Epithelial cell of prostate (primary cell): ENCODE results near the gene HIC1.
"Not testable (repeated sequence)": the region's sequence is repeated elsewhere in the genome, so short reads cannot be mapped to it uniquely, and the experiment has no call there.

Experiments
- DNase-seq: peaks from one replicate; pipeline ENCODE4 v3.0.0-alpha.2; 2011; ENCODE audit warnings: low read depth, low spot score
- H3K27ac ChIP-seq: fragments of 450-650 bp; 2 replicates; pipeline ENCODE4 v1.5.1; 2017; ENCODE audit warnings: mild to moderate bottlenecking

Gene HIC1

GRCh38 chr17:2054512-2055291 is at the start of gene HIC1:
HIC1 (plus strand) TSS chr17:2055103; CDS start chr17:2056691, 1,588 bp downstream.
- no peak within 1 kb of the TSS for H3K27ac ChIP-seq
- DNase-seq, result no peak

- no peak overlapping the region for H3K27ac ChIP-seq
- no peak for DNase-seq
Observed at GRCh38 chr17:2008332-2009126, 46.4 kb upstream of the HIC1 start.

GRCh38 chr17:2009737-2010136 is 45.2 kb upstream of the HIC1 start:
- DNase-seq, result no peak
- no peak overlapping the region for H3K27ac ChIP-seq

GRCh38 chr17:2011411-2012371 is 43.2 kb upstream of the HIC1 start:
- H3K27ac ChIP-seq, result no peak overlapping the region
- DNase-seq, result no peak

GRCh38 chr17:2012499-2012898 is 42.4 kb upstream of the HIC1 start:
- H3K27ac ChIP-seq, result no peak overlapping the region
- no peak for DNase-seq

DNA sequence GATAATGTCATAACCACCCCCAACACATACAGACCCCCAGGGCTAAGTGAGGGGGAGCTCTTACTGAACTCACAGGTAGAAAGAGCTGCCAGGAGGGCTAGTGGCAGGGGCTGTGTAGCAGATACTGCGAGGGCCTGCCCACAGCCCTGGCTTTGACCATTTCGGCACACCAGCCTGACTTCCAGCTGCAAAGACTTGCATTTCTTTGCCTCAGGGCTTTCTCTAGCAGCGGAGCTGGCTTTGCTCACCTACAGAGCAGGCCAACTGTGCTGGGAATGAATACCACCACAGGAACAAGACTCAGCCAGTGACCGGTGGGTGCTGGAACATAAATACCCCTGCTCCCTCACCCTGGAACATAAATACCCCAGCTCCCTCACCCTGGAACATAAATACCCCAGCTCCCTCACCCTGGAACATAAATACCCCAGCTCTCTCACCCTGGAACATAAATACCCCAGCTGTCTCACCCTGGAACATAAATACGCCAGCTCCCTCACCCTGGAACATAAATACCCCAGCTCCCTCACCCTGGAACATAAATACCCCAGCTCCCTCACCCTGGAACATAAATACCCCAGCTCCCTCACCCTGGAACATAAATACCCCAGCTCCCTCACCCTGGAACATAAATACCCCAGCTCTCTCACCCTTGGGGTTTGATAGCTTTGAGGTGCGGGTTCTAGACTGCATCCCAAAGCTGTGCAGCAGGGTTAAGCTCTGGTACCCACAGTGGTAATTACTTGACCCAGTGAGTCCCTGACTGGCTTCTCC is 41.5 kb upstream of the HIC1 start:
- not testable (repeated sequence) for H3K27ac ChIP-seq, DNase-seq

DNA sequence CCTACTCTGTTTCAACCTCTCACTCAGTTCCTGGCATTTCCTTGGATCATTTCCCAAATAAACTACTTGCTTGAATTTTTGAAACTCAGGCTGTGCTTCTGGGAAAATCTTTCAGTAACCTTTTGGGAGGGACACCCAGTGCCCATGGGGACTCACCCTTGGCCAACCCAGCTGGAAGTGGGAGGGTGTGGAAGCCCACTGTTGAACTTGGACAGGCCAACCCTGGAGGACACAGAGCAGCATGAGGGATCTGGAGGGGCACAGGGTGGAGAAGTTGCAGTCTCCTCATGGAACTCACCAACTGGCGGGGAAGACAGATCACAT is 40.9 kb upstream of the HIC1 start:
- DNase-seq, result no peak
- no peak overlapping the region for H3K27ac ChIP-seq

GRCh38 chr17:2015314-2015713 is 39.6 kb upstream of the HIC1 start:
- H3K27ac ChIP-seq, result no peak overlapping the region
- no peak for DNase-seq

- no peak overlapping the region for H3K27ac ChIP-seq
- no peak for DNase-seq
Observed at GRCh38 chr17:2016494-2016893, 38.4 kb upstream of the HIC1 start.

GRCh38 chr17:2017274-2017941 is 37.5 kb upstream of the HIC1 start:
- H3K27ac ChIP-seq, result no peak overlapping the region
- no peak for DNase-seq

GRCh38 chr17:2018716-2019510 is 36.0 kb upstream of the HIC1 start:
- no peak for DNase-seq
- no peak overlapping the region for H3K27ac ChIP-seq

DNA sequence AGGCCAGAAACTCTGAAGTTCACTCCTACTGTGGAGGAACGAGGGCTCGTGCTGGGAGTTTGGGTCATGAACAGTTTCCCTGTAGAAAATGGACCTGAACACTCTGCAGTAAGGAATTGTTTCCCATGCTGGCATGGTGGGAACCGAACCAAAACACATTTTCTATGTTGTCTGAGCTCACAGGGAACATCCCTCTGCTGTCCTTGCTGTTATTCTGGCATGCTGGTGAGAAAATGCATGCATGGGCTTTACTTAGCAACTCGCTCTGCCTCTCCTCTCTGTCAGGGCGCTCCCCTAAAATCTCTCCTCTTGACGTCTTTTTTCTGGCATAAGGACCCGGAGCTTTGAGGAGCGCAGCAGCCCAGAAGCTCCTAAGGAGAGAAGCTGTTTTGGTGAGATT is 35.2 kb upstream of the HIC1 start:
- DNase-seq, result no peak
- H3K27ac ChIP-seq, result no peak overlapping the region

GRCh38 chr17:2020721-2021120 is 34.2 kb upstream of the HIC1 start:
- H3K27ac ChIP-seq, result no peak overlapping the region
- DNase-seq, result no peak

DNA sequence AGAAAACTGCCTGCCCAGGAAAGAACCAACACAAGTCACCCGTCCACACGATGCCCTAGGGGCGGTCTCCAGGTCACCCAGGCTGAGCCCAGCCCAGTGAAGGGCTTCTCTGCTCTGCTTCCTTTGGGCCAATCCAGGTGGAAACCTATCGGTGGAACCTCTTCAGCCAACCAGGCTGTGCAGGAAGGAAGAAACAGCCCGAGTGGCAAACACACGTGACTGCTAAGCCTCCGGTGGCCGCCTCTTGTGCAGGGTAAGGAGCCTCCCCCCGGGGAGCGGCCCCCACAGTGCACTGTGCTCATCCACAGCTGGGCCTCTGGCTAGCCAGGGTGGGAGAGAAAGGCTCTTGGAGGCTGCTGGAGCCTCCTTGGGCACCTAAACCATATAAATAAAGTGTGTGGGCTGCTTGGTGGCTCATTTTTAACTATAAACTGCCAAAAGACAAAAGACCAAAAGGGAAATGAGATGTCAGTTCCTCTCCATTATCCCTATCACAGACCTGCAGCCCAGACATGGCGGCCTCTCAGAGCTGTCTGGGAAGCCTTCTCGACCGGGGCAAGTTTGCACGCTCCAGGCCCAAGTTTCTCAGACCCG is 32.2 kb upstream of the HIC1 start:
- no peak overlapping the region for H3K27ac ChIP-seq
- no peak for DNase-seq

- no peak for DNase-seq
- H3K27ac ChIP-seq, result no peak overlapping the region
Observed at GRCh38 chr17:2023256-2023655, 31.6 kb upstream of the HIC1 start.

DNA sequence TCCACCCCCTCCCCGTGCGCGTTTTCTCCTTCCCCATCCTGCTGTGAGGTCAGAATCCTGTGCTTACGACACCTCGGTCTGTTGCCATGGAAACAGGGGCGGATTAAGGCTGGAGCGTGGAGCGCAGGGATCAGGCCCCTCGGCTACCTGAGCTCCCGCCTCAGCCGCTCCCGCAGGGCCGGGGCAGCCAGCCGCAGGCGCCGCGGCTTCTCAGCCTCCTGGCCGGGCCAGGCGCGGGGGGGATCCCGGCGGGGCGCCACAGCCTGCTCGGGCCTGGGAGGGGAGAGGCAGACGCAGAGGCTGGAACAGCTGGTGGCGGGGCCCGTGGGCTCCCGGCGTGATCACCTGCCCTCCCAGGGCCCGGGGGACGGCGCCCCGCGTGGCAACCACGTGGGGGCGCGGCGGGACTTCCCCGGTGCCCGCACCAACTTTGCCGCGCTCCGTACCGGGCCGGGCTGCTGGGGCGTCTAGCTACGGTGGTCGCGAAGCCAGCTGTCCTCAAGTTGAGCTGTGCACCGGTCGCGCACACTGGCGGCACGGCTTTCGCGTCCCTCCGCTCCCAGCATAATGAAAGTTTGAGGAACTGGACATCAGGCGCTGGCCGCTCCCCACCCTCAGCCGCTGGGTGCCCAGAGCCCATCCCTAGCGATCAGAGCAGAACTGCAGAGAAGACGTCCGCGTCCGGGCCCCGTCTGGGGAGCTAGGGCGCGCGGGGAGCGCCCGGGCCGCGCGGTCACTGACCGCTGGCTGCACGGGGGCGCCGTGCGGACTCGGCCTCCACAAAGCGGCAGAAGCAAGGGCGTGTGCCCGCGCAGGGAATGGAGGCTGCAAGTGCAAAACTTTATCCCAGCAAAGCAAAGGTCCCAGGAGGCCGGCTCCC is 31.0 kb upstream of the HIC1 start:
- no peak overlapping the region for H3K27ac ChIP-seq
- DNase-seq, result no peak

DNA sequence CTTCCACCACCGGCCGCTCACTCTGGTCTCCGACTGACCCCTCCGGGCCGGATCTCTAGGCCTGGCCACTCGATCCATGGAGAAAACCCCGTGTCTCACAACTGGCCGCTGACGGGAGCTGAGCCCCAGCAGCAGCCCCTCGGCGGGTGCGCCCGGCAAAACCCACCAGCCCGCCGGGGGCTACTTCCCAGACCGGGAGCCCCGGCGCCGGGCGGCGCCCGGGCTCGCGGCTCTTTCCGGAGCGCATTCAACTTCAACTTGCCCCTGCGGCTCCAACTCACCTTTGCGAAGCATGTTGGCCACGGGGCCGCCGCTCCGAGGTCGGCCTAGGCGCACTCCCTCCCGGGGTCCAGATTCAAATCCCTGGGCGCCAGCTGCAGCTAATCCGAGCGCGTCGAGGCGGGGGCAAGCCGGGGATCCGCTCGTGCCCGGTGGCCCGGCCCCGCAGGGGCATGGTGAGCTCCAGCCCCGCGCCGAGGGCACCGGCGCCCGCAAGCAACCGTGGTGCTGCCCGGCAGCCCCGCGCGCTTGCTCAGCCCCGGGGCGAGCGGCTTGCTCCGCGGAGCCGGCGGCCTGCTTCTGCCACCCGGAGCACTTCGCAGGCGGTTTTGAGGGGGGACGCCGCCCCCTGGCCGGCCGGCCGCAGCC is 30.2 kb upstream of the HIC1 start:
- H3K27ac ChIP-seq, result no peak overlapping the region
- no peak for DNase-seq
